HG03520 (cell line): ENCODE measurements around the gene HACD4.

ENCODE experiments used
- ATAC-seq: cut with Tn5 transposase; IDR thresholded peaks from one replicate; pipeline ENCODE4 v1.9.1; 2021; ENCODE audit warnings: mild to moderate bottlenecking, moderate library complexity; ENCODE audit not compliant: unreplicated experiment

Gene HACD4

GRCh38 chr9:21031091-21031807, at the start of gene HACD4:
HACD4 (minus strand) TSS chr9:21031640; CDS start chr9:21031590, 50 bp downstream.
- peak; percentile 69 for ATAC-seq

DNA sequence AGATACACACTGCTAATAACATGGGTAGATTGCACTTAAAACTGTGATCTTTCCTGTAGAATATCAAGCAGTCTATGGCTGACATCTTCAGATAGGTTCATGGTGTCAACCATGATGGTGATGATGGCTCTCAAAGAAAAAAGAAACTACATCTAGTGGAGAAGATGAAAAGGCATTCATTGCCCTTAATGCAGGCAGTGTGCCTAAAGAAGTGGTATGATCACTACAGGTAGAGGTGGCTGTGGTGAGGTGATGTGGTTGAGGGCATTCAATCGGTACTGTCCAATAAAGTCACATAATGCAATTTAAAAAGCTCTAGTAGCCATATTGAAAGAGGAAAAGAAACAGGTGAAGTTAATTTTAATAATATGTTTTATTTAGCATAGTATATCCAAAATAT, 49.4 kb upstream of the HACD4 start:
- no peak for ATAC-seq

GRCh38 chr9:21078702-21079101, 47.3 kb upstream of the HACD4 start:
- ATAC-seq = no peak

DNA sequence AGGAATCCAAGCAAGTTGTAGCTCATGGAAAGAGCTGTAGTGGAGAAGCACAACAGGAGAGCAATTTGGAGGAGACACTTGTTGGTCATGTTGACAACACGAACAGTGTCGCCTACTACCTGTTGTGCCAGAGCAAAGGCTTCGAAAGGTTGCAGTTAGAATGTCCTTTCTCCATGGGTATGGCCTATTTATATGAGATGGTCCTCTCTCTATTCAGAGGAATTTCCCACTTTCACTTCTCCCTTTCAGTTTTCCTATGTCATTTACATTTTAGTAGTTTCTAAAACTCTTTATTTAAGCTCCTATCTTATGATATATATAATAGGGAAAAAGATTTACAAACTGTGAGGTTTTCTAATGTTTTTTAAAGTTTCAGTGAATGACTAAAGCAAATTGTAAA, 46.3 kb upstream of the HACD4 start, which contains the start of gene IFNB1:
IFNB1 (minus strand) TSS at position 162 of the 400 bp plus-strand sequence; CDS start at position 89, 73 bp downstream.
- ATAC-seq = no peak

GRCh38 chr9:21075484-21075883, 44.0 kb upstream of the HACD4 start:
- no peak for ATAC-seq

DNA sequence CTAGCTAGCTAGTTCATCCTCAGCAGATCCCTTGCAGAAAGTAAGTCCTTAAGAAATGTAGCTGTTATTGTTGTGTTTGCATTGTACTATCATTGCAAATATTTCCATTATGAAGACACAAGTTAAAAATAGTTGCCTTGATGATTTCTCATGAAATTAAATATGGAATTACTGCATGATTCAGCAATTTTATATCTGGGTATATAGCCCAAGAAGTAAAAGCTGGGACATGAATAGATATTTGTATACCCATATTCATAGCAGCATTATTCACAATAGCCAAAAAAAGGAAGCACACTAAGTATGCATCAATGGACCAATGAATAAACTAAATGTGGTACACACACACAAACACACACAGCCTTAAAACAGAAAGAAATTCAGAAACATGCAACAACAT, 39.5 kb upstream of the HACD4 start:
- ATAC-seq = no peak

DNA sequence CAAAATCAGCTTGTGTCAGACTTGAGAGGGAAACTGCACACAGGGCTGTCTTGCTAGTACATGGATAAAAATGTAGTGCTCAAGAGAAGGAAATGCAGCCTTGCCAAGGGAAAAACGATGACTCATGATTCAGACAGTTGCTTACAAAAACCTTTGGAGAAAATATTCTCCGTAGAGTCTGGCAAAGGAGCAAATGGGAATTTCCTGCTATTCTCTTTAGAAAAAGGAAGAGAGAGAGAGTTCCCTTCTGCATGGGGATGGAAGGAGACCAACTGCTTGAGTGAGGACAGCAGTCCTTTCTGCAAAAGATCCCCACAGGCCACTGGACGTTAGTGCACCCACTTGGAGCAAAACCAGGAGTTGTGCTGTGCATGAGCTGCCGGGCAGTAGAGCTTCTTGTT, 38.7 kb upstream of the HACD4 start:
- ATAC-seq = no peak

DNA sequence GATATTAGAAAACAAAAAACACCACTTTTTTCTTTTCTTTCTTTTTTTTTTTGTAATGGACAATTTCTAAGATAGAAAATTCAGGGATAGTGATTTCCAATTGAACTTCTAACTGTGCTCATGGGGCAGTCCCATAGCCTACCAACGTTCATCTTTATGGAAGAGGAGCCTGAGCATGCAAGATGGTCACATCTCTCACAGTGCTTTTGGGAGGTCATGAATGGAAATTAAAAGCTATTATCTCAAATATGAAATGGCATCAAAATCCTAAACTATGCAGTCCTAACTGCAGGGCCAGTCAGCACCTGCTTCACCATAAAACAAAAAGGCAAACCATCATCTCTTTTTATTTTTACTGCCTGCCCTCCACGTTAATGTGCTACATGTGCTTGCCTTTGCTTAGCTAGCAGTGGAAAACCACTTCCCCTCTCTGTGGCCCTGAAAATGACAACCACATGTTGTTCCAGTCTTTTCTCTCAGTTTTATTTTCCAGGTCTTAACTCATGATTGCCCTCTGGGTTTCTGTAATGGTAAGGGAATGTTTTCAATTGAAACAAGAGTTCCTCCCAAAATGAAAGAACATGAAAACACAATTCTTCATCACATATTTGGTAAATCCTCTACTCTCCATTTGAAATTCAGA, 29.6 kb upstream of the HACD4 start:
- no peak for ATAC-seq

DNA sequence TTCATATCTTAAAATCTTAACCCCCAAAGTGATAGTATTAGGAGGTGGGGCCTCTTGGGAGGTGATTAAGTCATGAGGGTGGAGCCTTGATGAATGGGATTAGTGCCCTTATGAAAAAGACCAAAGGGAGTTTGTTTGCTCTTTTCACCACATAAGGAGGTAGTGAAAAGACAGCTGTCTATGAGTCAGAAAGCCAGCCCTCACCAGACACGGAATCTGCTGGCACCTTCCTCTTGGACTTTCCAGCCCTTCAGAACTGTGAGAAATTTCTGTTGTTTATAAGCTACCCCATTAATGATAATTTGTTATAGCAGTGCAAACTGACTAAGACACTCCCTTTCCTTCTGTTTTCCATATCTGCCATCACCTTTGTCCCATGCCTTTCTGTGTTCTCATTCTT, 25.5 kb upstream of the HACD4 start:
- ATAC-seq = no peak

DNA sequence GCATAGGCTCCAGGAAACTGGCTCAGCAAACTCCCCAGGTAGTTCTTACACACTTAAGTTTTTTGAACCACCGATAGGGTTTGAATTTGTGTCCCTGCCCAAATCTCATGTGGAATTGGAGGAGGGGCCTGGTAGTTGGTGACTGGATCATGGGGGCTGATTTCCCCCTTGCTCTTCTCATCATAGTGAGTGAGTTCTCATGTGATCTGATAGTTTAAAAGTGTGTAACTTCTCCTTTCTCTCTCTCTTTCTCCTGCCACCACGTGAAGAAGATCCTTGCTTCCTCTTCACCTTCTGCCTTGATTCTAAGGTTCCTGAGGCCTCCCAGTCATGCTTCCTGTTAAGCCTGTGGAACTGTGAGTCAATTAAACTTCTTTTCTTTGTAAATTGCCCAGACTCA, 22.4 kb upstream of the HACD4 start:
- ATAC-seq = no peak

- no peak for ATAC-seq
These were observed 15.8 kb upstream of the HACD4 start for GRCh38 chr9:21047281-21047691.

GRCh38 chr9:21043841-21044240, 12.4 kb upstream of the HACD4 start:
- no peak for ATAC-seq

- ATAC-seq = no peak
These were observed 11.0 kb upstream of the HACD4 start for GRCh38 chr9:21042466-21042865.

DNA sequence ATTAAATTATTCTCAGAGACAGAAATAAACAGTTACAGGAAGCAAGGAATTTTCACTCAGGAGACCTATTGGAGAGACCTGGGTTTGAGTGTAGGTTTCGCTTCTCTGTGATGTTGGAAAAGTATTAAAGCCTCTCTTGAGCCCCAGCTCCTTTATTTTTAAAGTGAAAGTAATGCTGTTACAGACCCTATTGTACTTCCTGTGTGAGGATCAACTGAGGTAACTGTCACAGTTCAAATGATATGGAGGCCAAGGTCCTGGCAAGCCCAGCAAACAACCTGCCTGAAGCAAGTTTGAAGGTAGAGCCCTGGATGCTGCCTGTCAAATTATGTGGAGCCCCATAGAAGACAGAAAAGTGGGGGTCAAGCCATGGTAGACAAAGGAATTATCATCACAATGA, 7.9 kb upstream of the HACD4 start:
- ATAC-seq = no peak

DNA sequence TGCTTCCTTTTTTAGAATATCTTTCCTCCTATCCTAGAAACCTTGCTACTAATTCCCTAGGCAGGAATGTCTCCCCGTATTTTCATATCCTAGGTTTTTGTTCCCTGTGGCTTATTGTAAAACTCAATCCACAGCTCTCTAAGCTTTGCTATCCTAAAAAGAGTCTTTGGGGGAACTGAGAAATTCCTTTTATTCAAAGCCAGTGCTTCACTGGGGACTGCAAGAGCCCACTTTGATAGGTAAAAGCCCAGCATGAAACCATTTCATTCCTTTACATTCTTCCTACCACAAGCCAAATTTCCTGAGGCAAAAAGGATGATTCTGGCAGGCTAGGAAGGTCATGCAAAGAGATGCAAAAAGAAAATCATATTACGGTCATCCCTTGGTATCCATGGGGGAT, 5.8 kb upstream of the HACD4 start:
- no peak for ATAC-seq

DNA sequence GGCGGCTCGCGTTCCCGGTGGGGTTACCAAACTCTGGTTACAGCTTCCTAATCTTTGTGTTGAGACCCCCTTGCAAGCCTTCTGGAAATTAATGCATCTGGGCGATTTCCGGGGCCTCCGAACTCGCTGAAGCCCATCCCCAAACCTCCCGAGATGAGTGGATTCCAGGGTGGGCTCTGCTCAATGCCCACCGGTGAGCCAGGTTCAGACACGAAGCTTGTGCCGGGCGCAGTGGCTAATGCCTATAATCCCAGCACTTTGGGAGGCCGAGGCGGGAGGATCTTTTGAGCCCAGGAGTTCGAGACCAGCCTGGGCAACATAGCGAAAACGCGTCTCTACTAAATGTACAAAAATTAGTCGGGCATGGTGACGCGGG, 356 bp upstream of the HACD4 start:
- ATAC-seq = no peak

GRCh38 chr9:21030389-21031035, 928 bp downstream of the HACD4 start:
- ATAC-seq = peak; percentile 71

DNA sequence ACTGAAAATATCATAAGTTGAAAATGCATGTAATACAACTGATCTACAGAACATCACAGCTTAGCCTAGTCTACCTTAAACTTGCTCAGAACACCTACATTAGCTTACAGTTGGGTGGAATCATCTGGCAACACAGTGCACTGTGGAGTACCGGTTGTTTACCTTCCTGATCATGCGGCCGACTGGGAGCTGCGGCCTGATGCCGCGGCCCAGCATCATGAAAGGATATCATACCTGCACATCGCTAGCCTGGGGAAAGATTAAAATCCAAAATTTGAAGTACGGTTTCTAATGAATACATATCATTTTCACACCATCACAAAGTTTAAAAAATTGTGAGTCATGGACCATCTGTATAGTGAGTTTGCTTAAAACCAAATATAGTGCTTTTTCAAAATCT, 1.8 kb downstream of the HACD4 start:
- ATAC-seq = no peak

DNA sequence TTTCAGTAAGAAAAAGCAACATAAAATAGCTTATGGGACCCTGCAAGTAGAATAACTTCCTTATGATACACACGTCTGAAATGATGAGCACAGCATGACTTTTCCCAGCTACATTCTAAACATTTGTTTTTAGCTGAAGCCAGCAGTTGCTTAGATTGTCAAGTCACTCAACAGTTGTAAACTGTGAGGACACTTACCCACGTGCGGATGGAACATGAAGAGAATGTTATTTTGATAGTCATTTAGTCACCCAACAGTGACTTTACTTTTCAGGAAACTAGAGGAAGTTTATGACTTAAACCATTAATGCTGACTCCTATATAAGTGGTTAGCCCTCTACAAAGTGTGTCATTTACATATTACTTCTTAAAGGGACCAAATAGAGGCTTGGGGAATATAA, 3.0 kb downstream of the HACD4 start:
- no peak for ATAC-seq

DNA sequence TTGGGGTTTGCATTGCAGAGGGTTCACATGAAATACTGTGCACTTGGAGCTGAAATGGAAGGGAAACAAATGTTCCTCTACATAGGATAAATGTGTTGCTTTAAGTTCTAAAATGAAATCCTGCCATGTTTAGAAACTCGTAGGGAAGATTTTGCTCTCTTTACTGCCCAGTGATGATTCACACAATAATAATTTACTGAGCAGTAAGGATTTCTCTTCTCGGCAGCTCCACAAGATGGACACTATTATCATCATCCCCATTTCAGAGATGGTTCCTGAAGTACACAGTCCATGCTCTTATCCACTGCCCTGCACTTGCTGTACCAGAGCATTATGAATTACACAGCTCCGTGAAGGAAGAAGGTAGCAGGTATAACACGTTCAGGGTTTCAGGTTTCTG, 4.1 kb downstream of the HACD4 start:
- no peak for ATAC-seq

DNA sequence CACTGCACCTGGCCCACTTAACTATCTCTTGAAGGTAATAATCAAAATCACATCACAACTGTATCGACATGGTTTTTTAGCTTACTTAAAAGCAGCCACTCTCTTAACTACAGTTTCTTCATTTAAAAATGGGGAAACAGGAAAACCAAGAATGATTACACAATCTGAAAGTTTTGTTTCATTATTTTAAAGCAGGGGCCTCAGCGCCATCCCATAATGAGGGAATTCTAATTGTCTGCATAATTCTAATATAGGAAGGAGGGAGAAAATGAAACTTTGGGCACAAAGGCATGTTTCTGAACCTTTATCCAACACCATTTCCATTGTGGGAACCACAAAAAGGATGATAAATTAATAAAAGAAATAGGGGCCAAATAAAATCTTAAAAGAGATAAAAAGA, 7.6 kb downstream of the HACD4 start:
- no peak for ATAC-seq

DNA sequence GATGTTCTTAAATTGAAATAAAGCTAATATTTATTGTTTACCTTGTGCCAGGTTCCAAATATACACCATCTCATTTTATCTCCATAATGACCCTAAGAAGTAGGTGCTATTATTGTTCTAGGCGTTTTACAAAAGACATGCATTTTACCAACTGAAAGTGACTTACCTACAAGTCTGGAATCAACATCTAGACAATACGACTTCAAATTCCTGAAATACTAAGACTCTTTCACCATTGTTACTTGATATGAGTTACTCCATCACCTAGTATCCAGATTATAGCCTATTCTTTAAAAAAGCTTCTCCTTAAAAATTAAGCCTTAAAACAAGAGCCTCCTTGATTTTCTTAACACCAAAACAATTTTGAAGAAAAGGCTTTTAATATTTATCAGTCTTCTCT, 13.3 kb downstream of the HACD4 start:
- no peak for ATAC-seq
